Suprapubic skin (tissue), 4 donors: Measurements from ENCODE around the gene SCTR.

Experiments used
- CTCF ChIP-seq, 2 donors: fragments of 200-600 bp in 1 of 2; fragments of 450-650 bp in 1 of 2; sonication (generic) in 1 of 2; IDR thresholded peaks; one replicate each; pipeline ENCODE4 v1.5.1; 2016 to 2019; ENCODE audit warnings: antibody characterized with exemption in 2 of 2, mild to moderate bottlenecking in 1 of 2, moderate library complexity in 1 of 2
- EP300 ChIP-seq: sonication (generic); formaldehyde crosslinking; IDR thresholded peaks from one replicate; pipeline ENCODE4 v1.6.1; 2017; ENCODE audit warnings: antibody characterized with exemption
- POLR2A ChIP-seq, 2 donors: fragments of 450-650 bp; IDR thresholded peaks; one replicate each; pipeline ENCODE4 v1.6.1; 2017; ENCODE audit warnings: antibody characterized with exemption in 2 of 2, mild to moderate bottlenecking in 2 of 2, moderate library complexity in 2 of 2
- POLR2AphosphoS5 ChIP-seq, 3 donors: sonication (generic); formaldehyde crosslinking; IDR thresholded peaks; one replicate each; pipeline ENCODE4 v1.6.1; 2017; ENCODE audit warnings: antibody characterized with exemption in 3 of 3

GRCh38 chr2:119513832-119514231 lies 10.5 kb downstream of the SCTR start:
- TF ChIP-seq CTCF (IDR thresholded peaks at IDR 0.05): no peak
- TF ChIP-seq POLR2AphosphoS5 (IDR thresholded peaks at IDR 0.05): no peak
- TF ChIP-seq EP300: no peak
- no peak for TF ChIP-seq POLR2A (IDR thresholded peaks at IDR 0.05)
